GM19455 (cell line): Measurements from ENCODE around the gene CDX1.

Experiments used
- ATAC-seq: cut with Tn5 transposase; IDR thresholded peaks from one replicate; pipeline ENCODE4 v1.9.1; 2021; ENCODE audit not compliant: unreplicated experiment

Gene CDX1

GRCh38 chr5:150181766-150182545, 15.4 kb downstream of the CDX1 start:
- no peak for ATAC-seq

DNA sequence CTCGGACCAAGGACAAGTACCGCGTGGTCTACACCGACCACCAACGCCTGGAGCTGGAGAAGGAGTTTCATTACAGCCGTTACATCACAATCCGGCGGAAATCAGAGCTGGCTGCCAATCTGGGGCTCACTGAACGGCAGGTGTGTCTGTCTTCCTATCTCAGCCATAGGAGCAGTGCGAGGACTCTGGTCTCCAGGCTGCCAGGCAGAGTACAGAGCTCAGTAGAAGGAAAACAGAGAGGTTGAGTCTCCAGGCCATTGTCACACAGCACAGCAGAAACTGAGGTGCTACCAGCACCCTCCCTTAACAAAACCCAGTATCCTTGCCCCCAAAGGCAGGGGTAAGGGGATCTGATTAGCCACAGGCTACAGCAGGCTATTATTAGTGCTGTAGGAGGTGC, 16.2 kb downstream of the CDX1 start:
- no peak for ATAC-seq

GRCh38 chr5:150183436-150183835, 16.9 kb downstream of the CDX1 start:
- no peak for ATAC-seq

- ATAC-seq, result no peak
Measured at GRCh38 chr5:150184006-150184405, 17.4 kb downstream of the CDX1 start.

GRCh38 chr5:150184990-150185912, 18.7 kb downstream of the CDX1 start:
- ATAC-seq, result no peak

DNA sequence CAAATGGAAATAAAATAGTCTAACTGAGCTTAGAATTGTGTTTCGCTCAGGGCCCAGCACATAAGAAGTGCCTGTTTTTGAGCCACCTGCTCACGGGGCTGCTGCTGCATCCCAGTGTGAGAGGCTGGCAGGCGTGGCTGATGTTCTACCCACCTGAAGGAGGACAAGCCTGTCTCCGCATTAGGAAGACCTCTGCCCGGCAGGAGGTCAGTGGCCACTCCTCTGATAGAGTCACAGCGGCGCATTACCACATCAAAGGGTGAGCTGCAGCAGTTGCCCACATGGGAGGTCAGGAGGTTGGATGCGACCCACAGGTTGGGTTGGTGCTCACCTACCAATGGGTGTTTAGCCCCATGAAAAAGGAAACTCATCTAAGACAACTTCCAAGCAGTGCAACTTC, 19.6 kb downstream of the CDX1 start:
- no peak for ATAC-seq

DNA sequence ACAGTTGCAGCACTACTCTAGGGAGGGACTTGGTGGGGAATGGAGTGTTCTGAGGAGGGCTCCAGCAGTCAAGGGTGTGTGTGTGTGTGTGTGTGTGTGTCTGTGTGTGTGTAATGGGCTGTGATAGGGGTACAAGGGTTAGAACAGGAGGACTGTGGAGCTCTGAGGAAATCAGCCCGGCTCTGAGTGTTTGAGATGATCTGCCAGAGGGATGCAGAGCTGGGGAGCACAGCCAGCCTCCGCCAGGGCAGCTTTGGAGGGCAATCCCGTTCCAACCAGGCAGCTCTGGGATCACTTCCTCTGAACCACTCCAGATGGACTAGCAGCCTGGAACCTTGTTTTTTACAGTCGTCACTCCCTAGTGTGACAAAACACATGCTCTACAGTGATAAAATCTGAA, 20.3 kb downstream of the CDX1 start:
- no peak for ATAC-seq

DNA sequence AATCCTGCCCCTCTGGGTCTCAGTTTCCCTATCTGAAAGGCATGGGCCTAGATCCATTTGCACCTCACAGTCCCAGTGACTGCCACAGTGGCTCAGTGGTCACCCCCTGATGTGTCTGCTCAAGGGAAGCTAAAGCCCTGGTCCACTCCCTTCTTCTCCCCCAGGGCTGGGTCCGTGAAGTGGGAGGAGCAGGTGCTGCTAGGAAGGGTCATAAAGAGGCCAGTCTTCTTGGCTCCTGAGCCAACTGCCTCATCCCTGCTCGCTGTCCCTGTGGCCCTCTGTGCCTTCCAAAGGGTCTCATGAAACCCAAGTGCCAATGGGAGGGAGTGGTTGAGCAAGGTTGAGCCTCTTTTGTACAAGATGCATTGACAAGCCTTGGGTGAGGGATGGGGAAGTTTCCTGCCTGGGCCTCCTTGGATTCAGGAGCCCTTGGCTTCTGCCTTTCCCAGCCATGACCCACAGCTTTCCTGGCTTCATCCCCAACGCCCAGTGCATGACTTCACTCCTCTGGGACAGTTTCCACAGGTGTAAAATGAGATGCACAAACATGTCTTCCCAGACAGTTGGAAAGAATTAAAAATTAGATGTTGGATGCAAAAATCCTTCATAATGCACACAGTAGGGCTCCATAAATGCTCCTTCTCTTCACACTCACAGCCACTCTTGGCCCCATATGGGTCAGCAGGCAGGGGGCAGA, 21.7 kb downstream of the CDX1 start:
- no peak for ATAC-seq

GRCh38 chr5:150189326-150189725, 22.7 kb downstream of the CDX1 start:
- no peak for ATAC-seq

GRCh38 chr5:150189728-150190502, 23.3 kb downstream of the CDX1 start, which contains the start of gene SLC6A7:
TSS of gene SLC6A7 (plus strand) at chr5:150190062. CDS start at chr5:150190328, 266 bp downstream.
- ATAC-seq, result no peak

DNA sequence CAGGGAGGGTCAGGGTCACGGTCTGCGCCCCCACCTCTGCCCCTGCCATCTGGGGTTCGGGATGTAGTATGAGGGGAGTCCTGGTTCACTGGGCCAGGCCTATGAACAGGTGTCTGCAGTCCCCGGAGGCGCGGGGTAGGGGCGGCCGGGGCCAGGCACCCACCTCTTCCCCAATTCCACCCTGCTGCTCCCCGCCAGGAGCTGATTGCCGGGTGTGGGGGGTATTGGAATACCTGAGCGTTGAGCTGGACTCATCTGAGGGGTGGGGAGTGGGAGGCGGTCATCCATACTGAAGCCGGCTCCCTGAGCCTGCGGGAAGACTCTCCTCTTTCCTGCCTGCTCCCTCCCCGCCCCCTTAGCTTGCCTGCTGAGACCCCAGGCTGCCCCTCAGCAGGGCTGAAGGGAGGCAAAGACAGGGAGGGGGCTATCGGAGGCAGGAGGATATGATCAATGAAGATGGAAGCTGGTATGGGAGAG, 24.0 kb downstream of the CDX1 start:
- no peak for ATAC-seq

GRCh38 chr5:150190987-150191386, 24.4 kb downstream of the CDX1 start:
- ATAC-seq, result no peak

DNA sequence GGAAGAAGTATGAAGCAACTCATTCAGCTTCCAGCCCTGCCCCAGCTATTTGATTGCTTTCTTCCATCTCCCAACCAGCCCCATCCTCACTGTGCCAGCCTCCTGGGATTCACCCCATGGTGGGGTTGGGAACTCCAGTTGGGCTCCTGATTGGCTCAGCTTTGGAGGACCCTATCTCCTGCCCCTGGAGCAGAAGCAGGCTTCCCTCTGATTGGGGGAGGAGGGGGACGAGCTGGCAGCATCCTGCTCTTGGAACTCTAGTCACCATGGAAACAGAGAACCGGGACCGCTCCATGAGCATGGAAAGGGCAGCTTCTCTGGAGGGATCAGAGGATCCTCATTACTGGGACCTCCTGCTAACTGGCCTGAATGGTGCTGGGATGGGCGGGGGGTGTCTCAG, 25.9 kb downstream of the CDX1 start:
- no peak for ATAC-seq

- no peak for ATAC-seq
Measured at GRCh38 chr5:150195736-150196485, 29.3 kb downstream of the CDX1 start.

DNA sequence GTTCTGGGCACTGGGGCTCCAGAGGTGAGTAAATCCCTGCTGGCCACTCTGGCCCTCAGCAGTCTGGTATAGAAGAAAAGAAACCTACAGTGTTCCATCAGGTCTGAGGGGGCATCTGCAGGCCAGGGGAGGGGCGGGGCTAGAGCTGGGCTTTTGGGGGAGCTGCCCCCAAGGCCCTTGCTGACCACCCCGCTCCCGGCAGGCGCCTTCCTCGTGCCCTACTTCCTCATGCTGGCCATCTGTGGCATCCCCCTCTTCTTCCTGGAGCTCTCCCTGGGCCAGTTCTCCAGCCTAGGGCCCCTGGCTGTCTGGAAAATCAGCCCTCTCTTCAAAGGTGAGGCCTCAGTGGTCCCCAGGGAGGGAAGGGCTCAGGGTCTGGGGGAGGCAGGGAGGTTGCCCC, 29.9 kb downstream of the CDX1 start:
- ATAC-seq, result no peak

DNA sequence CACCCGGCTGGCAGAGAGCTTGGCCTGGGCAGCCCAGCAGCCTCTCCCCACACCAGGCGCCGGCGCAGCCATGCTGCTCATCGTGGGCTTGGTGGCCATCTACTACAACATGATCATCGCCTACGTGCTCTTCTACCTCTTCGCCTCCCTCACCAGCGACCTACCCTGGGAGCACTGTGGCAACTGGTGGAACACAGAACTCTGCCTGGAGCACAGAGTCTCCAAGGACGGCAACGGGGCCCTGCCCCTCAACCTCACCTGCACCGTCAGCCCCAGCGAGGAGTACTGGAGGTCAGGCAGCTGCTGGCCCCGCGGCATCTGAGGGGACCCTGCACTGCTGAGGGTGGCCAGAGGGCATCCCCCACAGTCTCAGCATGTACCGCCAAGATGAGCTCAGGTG, 30.4 kb downstream of the CDX1 start:
- no peak for ATAC-seq

DNA sequence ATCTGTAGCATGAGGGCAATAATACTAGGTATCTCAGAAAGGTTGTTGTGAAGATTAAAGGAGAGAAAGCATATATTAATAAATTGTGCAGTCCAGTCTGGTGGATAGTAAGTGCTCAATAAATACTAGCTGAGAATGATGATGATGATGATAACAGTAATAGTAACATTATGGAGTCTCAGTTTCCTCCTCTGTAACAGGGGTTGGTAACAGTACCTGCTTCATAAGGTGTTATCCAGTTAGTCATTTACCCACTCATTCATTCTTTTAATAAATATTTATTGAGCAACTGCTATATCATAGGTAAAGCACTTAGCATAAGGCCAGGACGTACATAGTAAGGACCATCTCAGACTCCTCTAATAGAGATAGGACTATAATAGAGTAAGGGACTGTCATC, 30.9 kb downstream of the CDX1 start:
- ATAC-seq, result no peak

- ATAC-seq, result no peak
Measured at GRCh38 chr5:150202501-150202900, 35.9 kb downstream of the CDX1 start.

DNA sequence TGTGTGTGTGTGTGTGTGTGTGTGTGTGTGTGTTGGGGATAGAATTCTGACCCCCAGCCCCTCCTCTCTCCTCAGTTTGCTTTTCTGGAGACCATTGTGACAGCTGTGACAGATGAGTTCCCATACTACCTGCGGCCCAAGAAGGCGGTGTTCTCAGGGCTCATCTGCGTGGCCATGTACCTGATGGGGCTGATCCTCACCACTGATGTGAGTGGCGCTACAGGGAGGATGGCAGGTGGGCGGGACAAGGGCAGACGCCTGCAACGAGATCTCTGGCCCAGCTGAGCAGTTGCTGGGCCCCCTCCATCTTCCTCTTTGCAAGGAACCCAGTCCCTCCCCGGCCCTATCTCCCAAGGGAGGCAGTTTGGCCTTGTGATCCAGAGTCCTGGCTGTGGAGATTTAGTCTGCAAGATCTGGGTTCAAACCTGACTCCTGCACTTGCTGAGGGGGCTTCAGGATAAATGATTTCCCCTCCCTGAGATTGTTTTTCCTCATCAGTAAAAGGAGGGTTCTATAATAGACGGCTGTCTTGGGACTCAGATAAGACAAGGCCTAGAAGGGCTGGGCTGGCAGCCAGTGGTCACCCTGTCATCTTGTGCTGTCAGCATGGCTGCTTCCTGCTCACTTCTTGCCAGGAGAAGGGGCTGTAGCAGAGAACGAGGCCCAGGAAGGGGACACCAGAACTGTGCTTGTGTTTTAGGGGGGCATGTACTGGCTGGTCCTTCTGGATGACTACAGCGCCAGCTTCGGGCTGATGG, 37.4 kb downstream of the CDX1 start:
- ATAC-seq, result no peak
